GM21447 (cell line): ENCODE measurements around the gene FMO1.
"Not testable (repeated sequence)": the region's sequence is repeated elsewhere in the genome, so short reads cannot be mapped to it uniquely, and the experiment has no call there.

ENCODE experiments used
- ATAC-seq: cut with Tn5 transposase; IDR thresholded peaks from one replicate; pipeline ENCODE4 v1.9.1; 2021; ENCODE audit not compliant: unreplicated experiment

FMO1 gene

GRCh38 chr1:171248302-171248701 is at the start of gene FMO1:
FMO1 (plus strand) TSS chr1:171248494; CDS start chr1:171258088, 9,594 bp downstream.
- no peak for ATAC-seq

- ATAC-seq: no peak
Observed at GRCh38 chr1:171204296-171204695, 44.0 kb upstream of the FMO1 start.

GRCh38 chr1:171206204-171206977 is 41.9 kb upstream of the FMO1 start:
- ATAC-seq: no peak

- no peak for ATAC-seq
Observed at GRCh38 chr1:171206978-171207355, 41.3 kb upstream of the FMO1 start.

- no peak for ATAC-seq
Observed at GRCh38 chr1:171207377-171207776, 40.9 kb upstream of the FMO1 start.

- ATAC-seq: no peak
Observed at GRCh38 chr1:171210355-171210754, 37.9 kb upstream of the FMO1 start.

- no peak for ATAC-seq
Observed at GRCh38 chr1:171212607-171213351, 35.5 kb upstream of the FMO1 start.

GRCh38 chr1:171213559-171214454 is 34.5 kb upstream of the FMO1 start:
- no peak for ATAC-seq

- ATAC-seq: no peak
Observed at GRCh38 chr1:171217658-171218443, 30.4 kb upstream of the FMO1 start.

GRCh38 chr1:171218661-171219060 is 29.6 kb upstream of the FMO1 start:
- ATAC-seq: no peak

- no peak for ATAC-seq
Observed at GRCh38 chr1:171219346-171220080, 28.8 kb upstream of the FMO1 start.

- ATAC-seq: no peak
Observed at GRCh38 chr1:171220081-171220420, 28.2 kb upstream of the FMO1 start.

- ATAC-seq: no peak
Observed at GRCh38 chr1:171220581-171221054, 27.7 kb upstream of the FMO1 start.

- ATAC-seq: no peak
Observed at GRCh38 chr1:171221665-171222591, 26.4 kb upstream of the FMO1 start.

- no peak for ATAC-seq
Observed at GRCh38 chr1:171222936-171223335, 25.4 kb upstream of the FMO1 start.

- not testable (repeated sequence) for ATAC-seq
Observed at GRCh38 chr1:171224257-171224656, 24.0 kb upstream of the FMO1 start.

- ATAC-seq: peak; percentile 79
Observed at GRCh38 chr1:171226747-171227370, 21.4 kb upstream of the FMO1 start.

GRCh38 chr1:171231326-171231725 is 17.0 kb upstream of the FMO1 start:
- ATAC-seq: no peak
